Pancreas (tissue), 10 donors: ENCODE data around the gene ZDHHC1. TPM values are rescaled to one million over a fixed set of nuclear protein-coding genes. Genes with fewer than 3 reads are reported as not detected.
"Not testable (repeated sequence)": the region's sequence is repeated elsewhere in the genome, so short reads cannot be mapped to it uniquely, and the experiment has no call there.

Experiments used
- ATAC-seq, 4 donors: fragments of 200-7000 bp; cut with Tn5 transposase; one replicate each; pipeline versions ENCODE4 v1.8.0 to v1.9.1; 2020; ENCODE audit warnings: mild to moderate bottlenecking in 4 of 4, moderate library complexity in 4 of 4
- DNase-seq, 6 donors: peaks; one replicate each; pipeline ENCODE4 v3.0.0-alpha.2; 2020
- FAIRE-seq: peaks from 2 replicates; lab custom pipeline; 2012; peaks lifted over from hg19 to GRCh38; lab: Jason Lieb, UNC
- H3K27ac ChIP-seq, 4 donors: fragments of 200-600 bp; sonication (generic); 1 replicate in 3 of 4; 2 replicates in 1 of 4; pipeline versions ENCODE4 v1.5.0 to v1.8.0; 2020
- H3K27me3 ChIP-seq, 4 donors: fragments of 200-600 bp; one replicate each; pipeline ENCODE4 v1.8.0; 2021
- H3K36me3 ChIP-seq, 3 donors: fragments of 200-600 bp; sonication (generic) in 1 of 3; one replicate each; pipeline versions ENCODE4 v1.5.0 to v1.8.0; 2020 to 2021
- H3K4me1 ChIP-seq, 3 donors: fragments of 200-600 bp; one replicate each; pipeline ENCODE4 v1.8.0; 2021
- H3K4me3 ChIP-seq, 4 donors: fragments of 200-600 bp; sonication (generic) in 2 of 4; one replicate each; pipeline versions ENCODE4 v1.5.0 to v1.8.0; 2020 to 2021
- H3K9me3 ChIP-seq, 4 donors: fragments of 200-600 bp; one replicate each; pipeline ENCODE4 v1.8.0; 2021
- CTCF ChIP-seq, 4 donors: fragments of 200-600 bp; sonication (generic) in 3 of 4; IDR thresholded peaks; one replicate each; pipeline versions ENCODE4 v1.5.0 to v1.8.0; 2021; ENCODE audit warnings: antibody characterized with exemption in 4 of 4
- WGBS, 2 donors: extraction: QIAGEN DNeasy Blood & Tissue Kit; methylation state at CpG; one replicate each; pipeline ENCODE4 v1.1.7; 2013; 5-methylcytosine and 5-hydroxymethylcytosine counted together
- intact Hi-C, 3 donors: fragments of 100-400 bp; cut with DNase I; formaldehyde crosslinking; loops; one replicate each; pipeline versions ENCODE4 v1.11.1 to v1.14.2; 2022
- polyA plus RNA-seq, 2 donors: library from polyadenylated mRNA; stranded (reverse); fragments of 200-250 nt; gene quantifications; one replicate each; pipeline ENCODE4 v1.2.3, GENCODE V29; 2013
- total RNA-seq, 6 donors: library from RNA; stranded (reverse); fragmentation: NEBNext Ultra II Directional in 4 of 6; extraction: Animal tissue kit (Norgen Biotek cat#: 25700) in 4 of 6; gene quantifications; one replicate each; pipeline versions ENCODE4 v1.2.1 to v1.2.4, GENCODE V29; 2021 to 2023
- donor health status: healthy with polysubstance abuse.
- donor health status: DM: no; HTN: no; CAD: no; lungs with moderate emphysema.
- donor health status: DM: no; HTN: no; CAD: no.
- donor health status: control.
- donor health status: control.
- donor health status: Bipolar disorder and iron deficiency.
- donor health status: DM: yes; HTN: yes; CAD: no.
- donor health status: DM: no; HTN: no; CAD: no.
- donor health status: DM: no; HTN: no; CAD: no.
- donor health status: DM: yes; HTN: yes; CAD: no.

The ZDHHC1 gene
- total and polyA plus RNA-seq, 8 donors: 8.1 to 15.2 (median 10.0) TPM

- 77 to 79% methylated on average over 3 of the region's 3 CpGs for WGBS, 2 donors
- FAIRE-seq: no peak
- intact Hi-C loops: no loop called here
Measured at GRCh38 chr16:67419931-67420330, 3.7 kb upstream of the ZDHHC1 start.

GRCh38 chr16:67419502-67419901 lies 3.2 kb upstream of the ZDHHC1 start:
- intact Hi-C loops: no loop called here
- no peak overlapping the region for H3K4me3 ChIP-seq
- no peak for DNase-seq
- H3K27ac ChIP-seq: no peak overlapping the region
- no peak for FAIRE-seq
- 88 to 95% methylated on average over 3 of the region's 3 CpGs for WGBS, 2 donors
- no peaks in the 10 kb centered on the region for H3K27me3 ChIP-seq
- no peaks in the 10 kb centered on the region for H3K9me3 ChIP-seq
- H3K4me1 ChIP-seq: peaks cover 8 to 16% (median 9%) of the 10 kb centered on the region in 3 donors
- H3K36me3 ChIP-seq: no peaks in the 10 kb centered on the region
- no peak for TF ChIP-seq CTCF (IDR thresholded peaks at IDR 0.05)
- no peak for ATAC-seq

More at GRCh38 chr16:67419931-67420330, 3.7 kb upstream of the ZDHHC1 start:
- Histone ChIP-seq H3K36me3 (no peaks in the 10 kb centered on the region), H3K9me3 (no peaks in the 10 kb centered on the region), H3K27ac (no peak overlapping the region), H3K4me1 (peaks cover 12 to 20% (median 13%) of the 10 kb centered on the region in 3 donors), H3K4me3 (no peak overlapping the region), H3K27me3 (no peaks in the 10 kb centered on the region)
- TF ChIP-seq CTCF (IDR thresholded peaks at IDR 0.05): no peak
- DNase-seq (no peak), ATAC-seq (no peak)

- intact Hi-C loops: no loop called here
Measured at GRCh38 chr16:67417333-67418061, 1.2 kb upstream of the ZDHHC1 start.

GRCh38 chr16:67415421-67415820 lies 856 bp downstream of the ZDHHC1 start:
- DNase-seq, H3K9me3 ChIP-seq, ATAC-seq, H3K27me3 ChIP-seq, H3K4me1 ChIP-seq, intact Hi-C loops, FAIRE-seq, H3K36me3 ChIP-seq: not testable (repeated sequence)
- peak overlapping the region; percentile 57 to 88 (median 78) for H3K27ac ChIP-seq
- peak overlapping the region; percentile 79 to 83 (median 82) for H3K4me3 ChIP-seq
- 90 to 91% methylated on average over 19 of the region's 19 CpGs for WGBS, 2 donors

More at GRCh38 chr16:67417333-67418061, 1.2 kb upstream of the ZDHHC1 start:
- no peaks in the 10 kb centered on the region for H3K27me3 ChIP-seq
- no peak for FAIRE-seq
- ATAC-seq: no peak
- no peak overlapping the region for H3K27ac ChIP-seq
- no peaks in the 10 kb centered on the region for H3K36me3 ChIP-seq
- whole genome bisulfite sequencing, 2 donors: 51 to 56% methylated on average over 2 of the region's 2 CpGs
- TF ChIP-seq CTCF (IDR thresholded peaks at IDR 0.05): no peak
- H3K4me3 ChIP-seq: no peak overlapping the region
- peaks cover 0 to 7% (median 0%) of the 10 kb centered on the region in 3 donors for H3K4me1 ChIP-seq
- no peaks in the 10 kb centered on the region for H3K9me3 ChIP-seq
- DNase-seq: no peak

GRCh38 chr16:67413978-67414911 lies 2.0 kb downstream of the ZDHHC1 start:
- intact Hi-C loops: no loop called here

More at GRCh38 chr16:67413978-67414911, 2.0 kb downstream of the ZDHHC1 start:
- H3K9me3 ChIP-seq: no peaks in the 10 kb centered on the region
- TF ChIP-seq CTCF (IDR thresholded peaks at IDR 0.05): no peak
- FAIRE-seq (no peak), DNase-seq (no peak), ATAC-seq (peak in 1 of 4 donors; percentile 20)
- WGBS, 2 donors: 62 to 63% methylated on average over 6 of the region's 6 CpGs
- H3K27me3 ChIP-seq: no peaks in the 10 kb centered on the region
- peaks cover 0 to 7% (median 0%) of the 10 kb centered on the region in 3 donors for H3K4me1 ChIP-seq
- H3K36me3 ChIP-seq: no peaks in the 10 kb centered on the region
- H3K27ac ChIP-seq: peak overlapping the region in 2 of 4 donors; percentile 15 to 21
- H3K4me3 ChIP-seq: no peak overlapping the region
